Measurements from ENCODE around the gene F2R.
"Not testable (repeated sequence)": the region's sequence is repeated elsewhere in the genome, so short reads cannot be mapped to it uniquely, and the experiment has no call there.

F2R gene

GRCh38 chr5:76751291-76751690 lies 35.4 kb downstream of the F2R start:
- Mint-ChIP-seq H3K27me3 (peaks cover 26% of the 10 kb centered on the region), H3K36me3 (no peaks in the 10 kb centered on the region), H3K9me3 (no peaks in the 10 kb centered on the region), H3K27ac (no peak overlapping the region), H3K4me1 (no peaks in the 10 kb centered on the region), H3K4me3 (no peak overlapping the region)
- ATAC-seq, result no peak

GRCh38 chr5:76754668-76755078 lies 38.7 kb downstream of the F2R start:
- Mint-ChIP-seq H3K36me3 (no peaks in the 10 kb centered on the region), H3K9me3 (no peaks in the 10 kb centered on the region), H3K27me3 (peaks cover 31% of the 10 kb centered on the region), H3K4me1 (no peaks in the 10 kb centered on the region), H3K27ac (no peak overlapping the region), H3K4me3 (no peak overlapping the region)
- ATAC-seq, result no peak

GRCh38 chr5:76755779-76756637 lies 40.1 kb downstream of the F2R start:
- no peak overlapping the region for H3K27ac Mint-ChIP-seq
- ATAC-seq, result no peak
- peaks cover 24% of the 10 kb centered on the region for H3K27me3 Mint-ChIP-seq
- no peaks in the 10 kb centered on the region for H3K4me1 Mint-ChIP-seq
- H3K36me3 Mint-ChIP-seq, result no peaks in the 10 kb centered on the region
- H3K9me3 Mint-ChIP-seq, result no peaks in the 10 kb centered on the region
- H3K4me3 Mint-ChIP-seq, result no peak overlapping the region

- ATAC-seq, result no peak
- no peak overlapping the region for H3K27ac Mint-ChIP-seq
- no peaks in the 10 kb centered on the region for H3K36me3 Mint-ChIP-seq
- H3K4me3 Mint-ChIP-seq, result no peak overlapping the region
- H3K9me3 Mint-ChIP-seq, result no peaks in the 10 kb centered on the region
- H3K27me3 Mint-ChIP-seq, result peaks cover 24% of the 10 kb centered on the region
- H3K4me1 Mint-ChIP-seq, result no peaks in the 10 kb centered on the region
Observed at GRCh38 chr5:76757049-76757448, 41.1 kb downstream of the F2R start.

- not testable (repeated sequence) for ATAC-seq
Observed at GRCh38 chr5:76761118-76761517, 45.2 kb downstream of the F2R start.

GRCh38 chr5:76762484-76762883 lies 46.6 kb downstream of the F2R start:
- Mint-ChIP-seq H3K36me3 (no peaks in the 10 kb centered on the region), H3K4me3 (no peak overlapping the region), H3K27ac (no peak overlapping the region), H3K9me3 (peaks cover 6% of the 10 kb centered on the region), H3K4me1 (no peaks in the 10 kb centered on the region), H3K27me3 (peaks cover 24% of the 10 kb centered on the region)
- no peak for ATAC-seq

More at GRCh38 chr5:76761118-76761517, 45.2 kb downstream of the F2R start:
- H3K27me3 Mint-ChIP-seq, result peaks cover 24% of the 10 kb centered on the region
- not testable (repeated sequence) for H3K9me3 Mint-ChIP-seq, H3K4me1 Mint-ChIP-seq, H3K27ac Mint-ChIP-seq, H3K36me3 Mint-ChIP-seq, H3K4me3 Mint-ChIP-seq

- H3K27ac Mint-ChIP-seq, result no peak overlapping the region
- H3K27me3 Mint-ChIP-seq, result peaks cover 20% of the 10 kb centered on the region
- no peak overlapping the region for H3K4me3 Mint-ChIP-seq
- no peaks in the 10 kb centered on the region for H3K36me3 Mint-ChIP-seq
- no peaks in the 10 kb centered on the region for H3K4me1 Mint-ChIP-seq
- ATAC-seq, result no peak
- H3K9me3 Mint-ChIP-seq, result peaks cover 6% of the 10 kb centered on the region
Observed at GRCh38 chr5:76763136-76763535, 47.2 kb downstream of the F2R start.

- H3K9me3 Mint-ChIP-seq, result peaks cover 6% of the 10 kb centered on the region
Observed at GRCh38 chr5:76764374-76764773, 48.4 kb downstream of the F2R start.

GRCh38 chr5:76765249-76765648 lies 49.3 kb downstream of the F2R start:
- Mint-ChIP-seq H3K9me3 (peaks cover 6% of the 10 kb centered on the region), H3K27ac (no peak overlapping the region), H3K4me1 (no peaks in the 10 kb centered on the region), H3K36me3 (no peaks in the 10 kb centered on the region), H3K4me3 (no peak overlapping the region), H3K27me3 (no peaks in the 10 kb centered on the region)
- no peak for ATAC-seq

More at GRCh38 chr5:76764374-76764773, 48.4 kb downstream of the F2R start:
- Mint-ChIP-seq H3K4me3 (no peak overlapping the region), H3K27ac (no peak overlapping the region), H3K36me3 (no peaks in the 10 kb centered on the region), H3K4me1 (no peaks in the 10 kb centered on the region), H3K27me3 (peaks cover 8% of the 10 kb centered on the region)
- ATAC-seq, result no peak

GRCh38 chr5:76766746-76767145 lies 50.8 kb downstream of the F2R start:
- no peaks in the 10 kb centered on the region for H3K4me1 Mint-ChIP-seq
- no peak overlapping the region for H3K4me3 Mint-ChIP-seq
- H3K27me3 Mint-ChIP-seq, result no peaks in the 10 kb centered on the region
- H3K27ac Mint-ChIP-seq, result no peak overlapping the region
- peaks cover 6% of the 10 kb centered on the region for H3K9me3 Mint-ChIP-seq
- no peaks in the 10 kb centered on the region for H3K36me3 Mint-ChIP-seq
- ATAC-seq, result no peak

- not testable (repeated sequence) for H3K27ac Mint-ChIP-seq, H3K4me1 Mint-ChIP-seq, ATAC-seq, H3K9me3 Mint-ChIP-seq, H3K36me3 Mint-ChIP-seq, H3K4me3 Mint-ChIP-seq, H3K27me3 Mint-ChIP-seq
Observed at GRCh38 chr5:76771041-76771440, 55.1 kb downstream of the F2R start.

GRCh38 chr5:76771705-76772405 lies 55.9 kb downstream of the F2R start:
- Mint-ChIP-seq H3K36me3 (no peaks in the 10 kb centered on the region), H3K27me3 (no peaks in the 10 kb centered on the region), H3K27ac (no peak overlapping the region), H3K4me3 (no peak overlapping the region), H3K9me3 (no peaks in the 10 kb centered on the region), H3K4me1 (no peaks in the 10 kb centered on the region)
- ATAC-seq, result no peak

- Mint-ChIP-seq H3K4me1 (peaks cover 7% of the 10 kb centered on the region), H3K9me3 (peaks cover 3% of the 10 kb centered on the region), H3K27ac (no peak overlapping the region), H3K36me3 (no peaks in the 10 kb centered on the region), H3K27me3 (no peaks in the 10 kb centered on the region), H3K4me3 (no peak overlapping the region)
- ATAC-seq, result no peak
Observed at GRCh38 chr5:76775921-76776320, 60.0 kb downstream of the F2R start.

- Mint-ChIP-seq H3K4me3 (no peak overlapping the region), H3K36me3 (no peaks in the 10 kb centered on the region), H3K4me1 (peaks cover 7% of the 10 kb centered on the region), H3K9me3 (peaks cover 3% of the 10 kb centered on the region), H3K27me3 (no peaks in the 10 kb centered on the region), H3K27ac (no peak overlapping the region)
- ATAC-seq, result no peak
Observed at GRCh38 chr5:76776391-76776790, 60.5 kb downstream of the F2R start.

GRCh38 chr5:76780616-76781015 lies 64.7 kb downstream of the F2R start:
- not testable (repeated sequence) for ATAC-seq

GRCh38 chr5:76781775-76782174 lies 65.8 kb downstream of the F2R start:
- Mint-ChIP-seq H3K27me3 (peaks cover 9% of the 10 kb centered on the region), H3K27ac (no peak overlapping the region), H3K9me3 (peaks cover 3% of the 10 kb centered on the region), H3K4me3 (no peak overlapping the region), H3K4me1 (peaks cover 7% of the 10 kb centered on the region), H3K36me3 (no peaks in the 10 kb centered on the region)
- ATAC-seq, result no peak

More at GRCh38 chr5:76780616-76781015, 64.7 kb downstream of the F2R start:
- H3K4me1 Mint-ChIP-seq, H3K27me3 Mint-ChIP-seq, H3K36me3 Mint-ChIP-seq, H3K4me3 Mint-ChIP-seq, H3K27ac Mint-ChIP-seq, H3K9me3 Mint-ChIP-seq: not testable (repeated sequence)

All from stimulated activated memory B cell treated with anti-CD40 and anti-IgM and Interleukin-4, amounts not matched to agents 10 μg/mL and 1 μg/mL and 100 μg/mL, for 72 hours (primary cell).